Fibroblast of lung (primary cell): ENCODE data around the gene HYPK. TPM values are rescaled to one million over a fixed set of nuclear protein-coding genes. Genes with fewer than 3 reads are reported as not detected.
"Not testable (repeated sequence)": the region's sequence is repeated elsewhere in the genome, so short reads cannot be mapped to it uniquely, and the experiment has no call there.

Experiments
- DNase-seq, 2 donors: peaks; one replicate each; pipeline versions ENCODE4 v3.0.0 to v3.0.0-alpha.2; 2010; ENCODE audit warnings: low read depth in 2 of 2
- H2AFZ ChIP-seq: 2 replicates; pipeline ENCODE4 v1.5.1; 2012; ENCODE audit warnings: low read length, control low read depth, inconsistent platforms
- H3K27ac ChIP-seq: 2 replicates; pipeline ENCODE4 v1.5.1; 2011; ENCODE audit warnings: low read length, control low read depth; ENCODE audit not compliant: insufficient read depth
- H3K27me3 ChIP-seq: 2 replicates; pipeline ENCODE4 v1.5.1; 2011; ENCODE audit warnings: mild to moderate bottlenecking, low read length; ENCODE audit not compliant: control insufficient read depth, insufficient read depth
- H3K36me3 ChIP-seq: 2 replicates; pipeline ENCODE4 v1.5.1; 2011; ENCODE audit warnings: low read length; ENCODE audit not compliant: control insufficient read depth, insufficient read depth
- H3K4me1 ChIP-seq: 2 replicates; pipeline ENCODE4 v1.5.1; 2011; ENCODE audit warnings: low read length; ENCODE audit not compliant: control insufficient read depth, insufficient read depth; ENCODE audit errors: extremely low read depth
- H3K4me2 ChIP-seq: 2 replicates; pipeline ENCODE4 v1.5.1; 2011; ENCODE audit warnings: low read length, control low read depth; ENCODE audit not compliant: insufficient read depth; ENCODE audit errors: extremely low read depth
- H3K4me3 ChIP-seq, 4 experiments: fragments of 200-600 bp in 1 of 4; sonication (generic) in 1 of 4; replicated peaks in 1 of 4; 2 replicates each; pipeline ENCODE4 v1.5.1; 2011 to 2016; ENCODE audit warnings: low read length in 4 of 4, low read depth in 3 of 4, mild to moderate bottlenecking in 3 of 4, control low read depth in 2 of 4, inconsistent platforms in 1 of 4, mixed read lengths in 1 of 4; ENCODE audit not compliant: insufficient read depth in 1 of 4; ENCODE audit errors: control extremely low read depth in 1 of 4
- H3K79me2 ChIP-seq: 2 replicates; pipeline ENCODE4 v1.5.1; 2012; ENCODE audit warnings: mild to moderate bottlenecking, low read length, inconsistent platforms; ENCODE audit not compliant: control insufficient read depth, insufficient read depth
- H3K9ac ChIP-seq: 2 replicates; pipeline ENCODE4 v1.5.1; 2011; ENCODE audit warnings: mild to moderate bottlenecking, low read length, control low read depth; ENCODE audit not compliant: insufficient read depth
- H3K9me3 ChIP-seq: 2 replicates; pipeline ENCODE4 v1.5.1; 2012; ENCODE audit warnings: low read depth, low read length; ENCODE audit not compliant: control insufficient read depth, insufficient read depth
- H4K20me1 ChIP-seq: 2 replicates; pipeline ENCODE4 v1.5.1; 2011; ENCODE audit warnings: low read length; ENCODE audit not compliant: control insufficient read depth, insufficient read depth; ENCODE audit errors: extremely low read depth
- EZH2 ChIP-seq: IDR thresholded peaks from 2 replicates; pipeline ENCODE4 v1.5.1; 2012; ENCODE audit warnings: low read length, control low read depth, mild to moderate bottlenecking; ENCODE audit errors: missing control alignments
- polyA plus RNA-seq, 2 donors: library from polyadenylated mRNA; depleted of rRNA in 1 of 2; stranded (reverse) in 1 of 2; unstranded in 1 of 2; fragments of >200 nt; gene quantifications; 2 replicates each; pipeline ENCODE4 v1.2.1, GENCODE V29; 2011 to 2012; ENCODE audit warnings: missing spikeins in 1 of 2
- total RNA-seq: library from RNA; depleted of rRNA; stranded (reverse); fragments of >200 nt; gene quantifications from 2 replicates; pipeline ENCODE4 v1.2.1, GENCODE V29; 2014
- TF ChIP-seq, protein P1 (sequence below), 2 donors: IDR thresholded peaks in 1 of 2; conservative IDR thresholded peaks in 1 of 2; 1 replicate in 1 of 2; 2 replicates in 1 of 2; pipeline ENCODE4 v1.5.1; 2011 to 2012; ENCODE audit warnings: low read length in 2 of 2, control low read depth in 1 of 2, inconsistent platforms in 1 of 2, low read depth in 1 of 2, mild to moderate bottlenecking in 1 of 2

HYPK gene
- total and polyA plus RNA-seq, 2 donors (not counting 1 experiment from before 2014, with no cell fraction given): 8.6 to 8.7 TPM

DNA sequence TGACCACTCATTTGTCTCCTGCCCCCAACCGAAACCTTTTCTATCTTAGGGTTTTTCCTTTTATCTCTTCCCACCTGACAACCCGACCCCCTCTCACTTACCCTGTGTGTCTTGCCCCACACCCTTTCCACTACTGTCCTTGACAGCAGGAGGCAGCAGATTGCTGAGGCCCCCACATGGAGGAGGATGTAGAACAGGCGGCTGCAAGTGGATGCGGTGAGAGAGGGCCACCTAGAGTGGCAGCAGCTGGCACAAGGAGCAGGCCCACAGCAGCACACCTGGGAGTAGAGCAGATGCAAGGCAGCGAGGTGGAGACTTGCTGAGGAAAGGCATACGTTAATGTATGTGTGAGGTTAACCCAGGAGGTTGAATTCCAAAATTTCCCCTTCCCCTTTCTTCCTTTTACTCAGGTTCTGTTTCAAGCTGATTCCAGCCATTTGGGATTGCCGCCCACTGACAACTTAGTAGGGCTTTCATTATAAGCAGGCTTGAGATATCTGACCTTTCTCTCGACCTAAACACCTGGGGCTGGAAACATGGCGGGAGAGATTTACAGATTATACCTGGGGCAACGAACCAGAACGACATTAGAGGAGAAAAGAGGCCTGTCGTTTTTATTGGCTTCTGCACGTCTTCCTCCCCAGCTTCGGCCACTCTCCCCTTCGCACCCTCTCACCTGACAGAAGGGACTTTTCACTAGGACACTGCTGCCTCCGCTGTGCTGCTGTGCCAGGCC is 1.0 kb upstream of the HYPK start:
- no peak overlapping the region for H3K4me2 ChIP-seq
- DNase-seq: no peak
- H3K79me2 ChIP-seq: peaks cover 21% of the 10 kb centered on the region
- no peaks in the 10 kb centered on the region for H3K27me3 ChIP-seq
- no peak overlapping the region for H3K9ac ChIP-seq
- no peaks in the 10 kb centered on the region for H4K20me1 ChIP-seq
- no peaks in the 10 kb centered on the region for H3K9me3 ChIP-seq
- H2AFZ ChIP-seq: no peak overlapping the region
- H3K27ac ChIP-seq: no peak overlapping the region
- peaks cover 6% of the 10 kb centered on the region for H3K4me1 ChIP-seq
- no peak overlapping the region for H3K4me3 ChIP-seq
- peaks cover 24% of the 10 kb centered on the region for H3K36me3 ChIP-seq
- no peak for TF ChIP-seq EZH2
- TF ChIP-seq, protein P1, sequence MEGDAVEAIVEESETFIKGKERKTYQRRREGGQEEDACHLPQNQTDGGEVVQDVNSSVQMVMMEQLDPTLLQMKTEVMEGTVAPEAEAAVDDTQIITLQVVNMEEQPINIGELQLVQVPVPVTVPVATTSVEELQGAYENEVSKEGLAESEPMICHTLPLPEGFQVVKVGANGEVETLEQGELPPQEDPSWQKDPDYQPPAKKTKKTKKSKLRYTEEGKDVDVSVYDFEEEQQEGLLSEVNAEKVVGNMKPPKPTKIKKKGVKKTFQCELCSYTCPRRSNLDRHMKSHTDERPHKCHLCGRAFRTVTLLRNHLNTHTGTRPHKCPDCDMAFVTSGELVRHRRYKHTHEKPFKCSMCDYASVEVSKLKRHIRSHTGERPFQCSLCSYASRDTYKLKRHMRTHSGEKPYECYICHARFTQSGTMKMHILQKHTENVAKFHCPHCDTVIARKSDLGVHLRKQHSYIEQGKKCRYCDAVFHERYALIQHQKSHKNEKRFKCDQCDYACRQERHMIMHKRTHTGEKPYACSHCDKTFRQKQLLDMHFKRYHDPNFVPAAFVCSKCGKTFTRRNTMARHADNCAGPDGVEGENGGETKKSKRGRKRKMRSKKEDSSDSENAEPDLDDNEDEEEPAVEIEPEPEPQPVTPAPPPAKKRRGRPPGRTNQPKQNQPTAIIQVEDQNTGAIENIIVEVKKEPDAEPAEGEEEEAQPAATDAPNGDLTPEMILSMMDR (conservative IDR thresholded peaks at IDR 0.05 in 1 of 2, IDR thresholded peaks at IDR 0.05 in 1 of 2; ENCODE audit: low read depth in 1 of 2, low read length in 2 of 2): no peak

DNA sequence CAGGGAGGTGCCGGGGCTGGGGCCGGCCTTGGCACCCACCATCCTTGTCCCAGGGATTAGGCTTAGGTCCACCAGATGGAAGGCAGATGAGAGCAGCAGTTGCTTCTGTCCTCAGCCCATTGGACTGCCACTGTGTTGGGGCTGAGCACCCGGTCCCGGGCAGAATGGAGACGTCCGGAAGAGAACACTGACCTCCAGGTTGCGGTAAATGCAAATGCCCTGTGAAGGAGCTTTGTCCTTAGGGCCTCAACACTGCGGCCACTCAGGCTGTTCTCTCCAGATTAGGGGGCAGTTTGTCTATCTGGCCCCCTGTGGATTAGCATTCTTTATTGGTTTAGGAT is 484 bp upstream of the HYPK start, which contains the start of gene SERINC4:
Gene SERINC4, minus strand, starts transcription at position 276 of the 341 bp plus-strand sequence. Its CDS starts 234 bp downstream, at position 42.
- H3K4me3 ChIP-seq: peak within 1 kb of the TSS; percentile 81 to 99 (median 92)
- H4K20me1 ChIP-seq: no peaks in the 10 kb centered on the region
- H3K27ac ChIP-seq: peak within 1 kb of the TSS; percentile 78
- DNase-seq: no peak
- peak within 1 kb of the TSS; percentile 79 for H3K9ac ChIP-seq
- H3K36me3 ChIP-seq: peaks cover 24% of the 10 kb centered on the region
- no peaks in the 10 kb centered on the region for H3K9me3 ChIP-seq
- peaks cover 16% of the 10 kb centered on the region for H3K79me2 ChIP-seq
- H3K4me1 ChIP-seq: peaks cover 3% of the 10 kb centered on the region
- H3K27me3 ChIP-seq: no peaks in the 10 kb centered on the region
- H2AFZ ChIP-seq: peak within 1 kb of the TSS; percentile 71
- H3K4me2 ChIP-seq: peak within 1 kb of the TSS; percentile 77
- no peak for TF ChIP-seq EZH2
- TF ChIP-seq, protein P1 (conservative IDR thresholded peaks at IDR 0.05 in 1 of 2, IDR thresholded peaks at IDR 0.05 in 1 of 2; ENCODE audit: low read depth in 1 of 2, low read length in 2 of 2): no peak

DNA sequence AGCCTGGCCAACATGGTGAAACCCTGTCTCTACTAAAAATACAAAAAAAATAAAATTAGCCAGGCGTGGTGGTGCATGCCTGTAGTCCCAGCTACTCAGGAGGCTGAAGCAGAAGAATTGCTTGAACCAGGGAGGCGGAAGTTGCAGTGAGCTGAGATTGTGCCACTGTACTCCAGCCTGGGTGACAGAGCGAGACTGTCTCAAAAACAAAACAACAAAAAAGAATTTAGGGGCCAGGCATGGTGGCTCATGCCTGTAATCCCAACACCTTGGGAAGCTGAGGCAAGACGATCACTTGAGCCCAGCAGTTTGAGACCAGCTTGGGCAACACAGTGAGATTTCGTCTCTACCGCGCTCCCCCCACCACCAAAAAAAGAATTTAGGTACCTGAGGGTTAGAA is 2.3 kb downstream of the HYPK start:
- H3K27me3 ChIP-seq, H3K4me2 ChIP-seq, H3K27ac ChIP-seq, DNase-seq, H2AFZ ChIP-seq, H4K20me1 ChIP-seq, H3K9ac ChIP-seq, H3K4me3 ChIP-seq, H3K4me1 ChIP-seq, H3K9me3 ChIP-seq: not testable (repeated sequence)
- Histone ChIP-seq H3K79me2 (peaks cover 12% of the 10 kb centered on the region), H3K36me3 (peaks cover 16% of the 10 kb centered on the region)
